ENCODE data around the gene EEF1G.
"Not testable (repeated sequence)": the region's sequence is repeated elsewhere in the genome, so short reads cannot be mapped to it uniquely, and the experiment has no call there.

DNA sequence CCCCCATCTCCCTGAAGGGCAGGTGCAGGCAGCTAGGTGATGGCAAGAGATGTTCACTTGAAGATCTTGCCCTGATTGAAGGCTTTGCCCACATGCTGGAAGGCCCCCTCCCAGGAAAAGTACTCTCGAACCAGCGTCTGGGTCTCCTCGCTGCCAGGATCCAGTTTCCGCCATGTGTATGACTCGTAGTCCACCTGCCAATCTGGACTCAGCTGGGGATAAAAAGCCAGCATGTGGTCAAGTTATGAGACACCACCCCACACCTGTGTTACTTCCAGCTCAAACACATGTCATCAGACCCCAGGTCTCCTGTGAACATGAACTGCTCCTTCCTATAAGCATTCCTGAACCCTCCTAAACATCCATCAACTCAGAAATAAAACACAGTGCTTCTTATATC is 14.1 kb downstream of the EEF1G start:
- not testable (repeated sequence) for TF ChIP-seq POLR2A (IDR thresholded peaks at IDR 0.05; ENCODE audit: extremely low read depth, insufficient read length); MYC (IDR thresholded peaks at IDR 0.05; ENCODE audit: low read depth, low read length)
- TF ChIP-seq, protein P1, sequence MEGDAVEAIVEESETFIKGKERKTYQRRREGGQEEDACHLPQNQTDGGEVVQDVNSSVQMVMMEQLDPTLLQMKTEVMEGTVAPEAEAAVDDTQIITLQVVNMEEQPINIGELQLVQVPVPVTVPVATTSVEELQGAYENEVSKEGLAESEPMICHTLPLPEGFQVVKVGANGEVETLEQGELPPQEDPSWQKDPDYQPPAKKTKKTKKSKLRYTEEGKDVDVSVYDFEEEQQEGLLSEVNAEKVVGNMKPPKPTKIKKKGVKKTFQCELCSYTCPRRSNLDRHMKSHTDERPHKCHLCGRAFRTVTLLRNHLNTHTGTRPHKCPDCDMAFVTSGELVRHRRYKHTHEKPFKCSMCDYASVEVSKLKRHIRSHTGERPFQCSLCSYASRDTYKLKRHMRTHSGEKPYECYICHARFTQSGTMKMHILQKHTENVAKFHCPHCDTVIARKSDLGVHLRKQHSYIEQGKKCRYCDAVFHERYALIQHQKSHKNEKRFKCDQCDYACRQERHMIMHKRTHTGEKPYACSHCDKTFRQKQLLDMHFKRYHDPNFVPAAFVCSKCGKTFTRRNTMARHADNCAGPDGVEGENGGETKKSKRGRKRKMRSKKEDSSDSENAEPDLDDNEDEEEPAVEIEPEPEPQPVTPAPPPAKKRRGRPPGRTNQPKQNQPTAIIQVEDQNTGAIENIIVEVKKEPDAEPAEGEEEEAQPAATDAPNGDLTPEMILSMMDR (IDR thresholded peaks at IDR 0.05; ENCODE audit: low read depth, low read length): not testable (repeated sequence)
